HCT116 (cell line): ENCODE data around the gene MTA1. TPM values are rescaled to one million over a fixed set of nuclear protein-coding genes. Genes with fewer than 3 reads are reported as not detected.

Experiments used
- ATAC-seq: fragments of 200-7000 bp; cut with Tn5 transposase; 2 replicates; pipeline ENCODE4 v1.9.1; 2020; ENCODE audit warnings: mild to moderate bottlenecking, moderate library complexity
- BruUV-seq: library from RNA; stranded (reverse); fragments of 400-500 nt; replicated peaks from 2 replicates; lab custom pipeline; 2021; lab: Mats Ljungman, UMichigan
- CTCF ChIA-PET: fragments of 300-600 bp; sonication (Branson Sonifier 250); formaldehyde crosslinking; loops from one replicate; lab custom pipeline; 2021; ENCODE audit warnings: antibody characterized with exemption; lab: Charles Lee
- POLR2A ChIA-PET: fragments of 300-600, 350-600 bp; sonication (Branson Sonifier 250); formaldehyde crosslinking; loops from one replicate; lab custom pipeline; 2021; ENCODE audit warnings: antibody characterized with exemption; lab: Charles Lee
- RAD21 ChIA-PET, 2 experiments: fragments of 300-600 bp; sonication (Branson Sonifier 250); formaldehyde crosslinking; loops; one replicate each; lab custom pipeline; 2023; ENCODE audit warnings: low total read pairs in 2 of 2; ENCODE audit not compliant: uncharacterized antibody in 2 of 2, unreplicated experiment in 2 of 2, low non-redundant PET in 1 of 2; lab: Charles Lee
- DNase-seq: peaks from one replicate; pipeline ENCODE4 v3.0.0-alpha.2; 2010; ENCODE audit warnings: low read depth, low spot score
- H2AFZ ChIP-seq: fragments of 200-600 bp; shearing (Covaris generic), sonication (generic); 2 replicates; pipeline ENCODE4 v1.6.1; 2017; ENCODE audit warnings: low read depth, mixed run types, mixed read lengths, antibody characterized with exemption, low read length; ENCODE audit not compliant: poor library complexity, severe bottlenecking
- H3K27ac ChIP-seq: 2 replicates; pipeline ENCODE4 v1.5.1; 2012; ENCODE audit warnings: low read depth, low read length
- H3K27me3 ChIP-seq: fragments of 200-600 bp; sonication (generic); 2 replicates; pipeline ENCODE4 v1.6.1; 2016; ENCODE audit warnings: mixed run types, low read length, mixed read lengths; ENCODE audit not compliant: insufficient read depth
- H3K36me3 ChIP-seq, 2 experiments: fragments of 200-500 bp in 1 of 2; fragments of 200-600 bp in 1 of 2; sonication (Bioruptor generic) in 1 of 2; sonication (generic) in 1 of 2; 2 replicates each; pipeline versions ENCODE4 v1.5.1 to v1.6.1; 2014 to 2016; ENCODE audit warnings: low read length in 2 of 2, inconsistent platforms in 1 of 2, mixed read lengths in 1 of 2, mixed run types in 1 of 2; ENCODE audit not compliant: insufficient read depth in 2 of 2, control insufficient read depth in 1 of 2
- H3K4me1 ChIP-seq, 2 experiments: fragments of 200-600 bp in 1 of 2; sonication (generic) in 1 of 2; 2 replicates each; pipeline versions ENCODE4 v1.5.1 to v1.6.1; 2012 to 2017; ENCODE audit warnings: low read length in 2 of 2, inconsistent platforms in 1 of 2, mild to moderate bottlenecking in 1 of 2, mixed read lengths in 1 of 2, mixed run types in 1 of 2, moderate library complexity in 1 of 2; ENCODE audit not compliant: insufficient read depth in 2 of 2, control insufficient read depth in 1 of 2
- H3K4me2 ChIP-seq: fragments of 200-600 bp; sonication (generic); 2 replicates; pipeline ENCODE4 v1.6.1; 2017; ENCODE audit warnings: mixed run types, low read length, mixed read lengths
- H3K4me3 ChIP-seq, 2 experiments: fragments of 200-600 bp in 1 of 2; sonication (generic) in 1 of 2; replicated peaks in 1 of 2; 2 replicates each; pipeline ENCODE4 v1.5.1; 2011 to 2016; ENCODE audit warnings: low read length in 2 of 2, control low read depth in 1 of 2, low read depth in 1 of 2, mild to moderate bottlenecking in 1 of 2, mixed read lengths in 1 of 2, mixed run types in 1 of 2
- H3K79me2 ChIP-seq: fragments of 200-600 bp; sonication (generic); 2 replicates; pipeline ENCODE4 v1.6.1; 2017; ENCODE audit warnings: mild to moderate bottlenecking, mixed run types, low read length, moderate library complexity, mixed read lengths; ENCODE audit not compliant: insufficient read depth
- H3K9ac ChIP-seq: fragments of 200-600 bp; sonication (generic); 2 replicates; pipeline ENCODE4 v1.6.1; 2016; ENCODE audit warnings: low read length, mixed read lengths
- H3K9me2 ChIP-seq: fragments of 200-600 bp; sonication (generic), shearing (Covaris generic); 2 replicates; pipeline ENCODE4 v1.6.1; 2017; ENCODE audit warnings: mixed run types, mild to moderate bottlenecking, moderate library complexity; ENCODE audit not compliant: insufficient read depth
- H3K9me3 ChIP-seq, 2 experiments: fragments of 200-500 bp in 1 of 2; fragments of 200-600 bp in 1 of 2; sonication (Bioruptor generic) in 1 of 2; sonication (generic) in 1 of 2; 2 replicates each; pipeline ENCODE4 v1.6.1; 2014 to 2017; ENCODE audit warnings: low read length in 2 of 2, mixed read lengths in 2 of 2, inconsistent platforms in 1 of 2, low read depth in 1 of 2, mild to moderate bottlenecking in 1 of 2, mixed run types in 1 of 2, moderate library complexity in 1 of 2; ENCODE audit not compliant: control insufficient read depth in 1 of 2, insufficient read depth in 1 of 2
- H4K20me1 ChIP-seq: fragments of 200-600 bp; sonication (generic), shearing (Covaris generic); 2 replicates; pipeline ENCODE4 v1.6.1; 2017; ENCODE audit warnings: mixed run types, mild to moderate bottlenecking, moderate library complexity; ENCODE audit not compliant: insufficient read depth
- ATF3 ChIP-seq: IDR thresholded peaks from 2 replicates; pipeline ENCODE4 v1.6.1; 2012
- CEBPB ChIP-seq: IDR thresholded peaks from 2 replicates; pipeline ENCODE4 v1.6.1; 2012; ENCODE audit warnings: low read depth
- EGR1 ChIP-seq: IDR thresholded peaks from 2 replicates; pipeline ENCODE4 v1.6.1; 2012; ENCODE audit warnings: low read depth
- ELF1 ChIP-seq: IDR thresholded peaks from 2 replicates; pipeline ENCODE4 v1.6.1; 2012; ENCODE audit warnings: low read depth, borderline replicate concordance
- EZH2phosphoT487 ChIP-seq: fragments of 200-600 bp; IDR thresholded peaks from 2 replicates; pipeline ENCODE4 v1.6.1; 2018; ENCODE audit warnings: antibody characterized with exemption, borderline replicate concordance
- FOSL1 ChIP-seq: IDR thresholded peaks from 2 replicates; pipeline ENCODE4 v1.6.1; 2012; ENCODE audit warnings: low read depth
- JUND ChIP-seq: IDR thresholded peaks from 2 replicates; pipeline ENCODE4 v1.6.1; 2012
- RAD21 ChIP-seq: IDR thresholded peaks from 2 replicates; pipeline ENCODE4 v1.6.1; 2012; ENCODE audit warnings: low read depth, mild to moderate bottlenecking
- SIN3A ChIP-seq: IDR thresholded peaks from 2 replicates; pipeline ENCODE4 v1.6.1; 2012; ENCODE audit warnings: low read depth
- SP1 ChIP-seq: IDR thresholded peaks from 2 replicates; pipeline ENCODE4 v1.6.1; 2012; ENCODE audit warnings: low read depth
- SRF ChIP-seq: IDR thresholded peaks from 2 replicates; pipeline ENCODE4 v1.6.1; 2012; ENCODE audit warnings: low read depth
- TCF7L2 ChIP-seq: IDR thresholded peaks from 2 replicates; pipeline ENCODE4 v1.7.0; 2011; ENCODE audit warnings: borderline replicate concordance, inconsistent platforms; ENCODE audit not compliant: insufficient read depth, insufficient read length; ENCODE audit errors: extremely low read depth
- ZFX ChIP-seq: fragments of 450-650 bp; IDR thresholded peaks from 2 replicates; pipeline ENCODE4 v1.6.1; 2017
- ZNF274 ChIP-seq: fragments of 200-500 bp; sonication (Bioruptor generic); IDR thresholded peaks from 2 replicates; pipeline ENCODE4 v1.6.1; 2014; ENCODE audit warnings: mild to moderate bottlenecking, low read depth, low read length, inconsistent platforms
- intact Hi-C: fragments of 100-400 bp; cut with micrococcal nuclease; formaldehyde crosslinking; loops from 2 replicates; pipeline ENCODE4 v1.10.0; 2022
- total RNA-seq: library from RNA; stranded (reverse); gene quantifications from one replicate; pipeline ENCODE4 v1.2.1, GENCODE V29; 2021; ENCODE audit not compliant: unreplicated experiment
- TF ChIP-seq, protein P1 (sequence below): IDR thresholded peaks from 2 replicates; pipeline ENCODE4 v1.6.1; 2011; ENCODE audit warnings: mild to moderate bottlenecking, low read length, moderate library complexity; ENCODE audit not compliant: insufficient replicate concordance; ENCODE audit errors: extremely low read depth

MTA1 gene
- total RNA-seq, 1 experiment from 2014 or later = 229 TPM

DNA sequence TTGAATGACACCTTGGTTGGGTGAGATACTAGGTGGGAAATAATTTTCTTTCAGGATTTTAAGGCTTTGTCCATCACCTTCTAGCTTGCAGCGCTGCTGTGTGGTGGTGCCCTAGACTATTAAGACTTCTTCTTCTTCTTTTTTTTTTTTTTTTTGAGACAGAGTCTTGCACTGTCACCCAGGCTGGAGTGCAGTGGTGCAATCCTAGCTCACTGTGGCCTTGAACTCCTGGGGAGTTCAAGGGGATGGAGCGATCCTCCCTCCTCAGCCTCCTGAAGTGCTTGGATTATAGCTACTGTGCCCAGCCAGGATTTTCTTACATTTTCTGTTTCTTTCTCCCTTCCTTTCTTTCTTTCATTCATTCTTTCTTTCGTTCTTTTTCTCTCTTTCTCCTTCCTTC lies 10.3 kb upstream of the MTA1 start:
- H3K9ac ChIP-seq = no peak overlapping the region
- TF ChIP-seq EGR1 (no peak), ATF3 (no peak), TCF7L2 (no peak), JUND (no peak), SRF (no peak), EZH2phosphoT487 (no peak), SP1 (no peak), SIN3A (no peak), ZFX (no peak)
- no TSS peak for BruUV-seq
- no peaks in the 10 kb centered on the region for H3K9me2 ChIP-seq
- no peak overlapping the region for H3K4me3 ChIP-seq
- ChIA-PET CTCF (no interaction called here), POLR2A (no interaction called here), RAD21 (no interaction called here)
- no peak overlapping the region for H3K4me2 ChIP-seq
- H3K27me3 ChIP-seq = no peaks in the 10 kb centered on the region
- ATAC-seq (no peak), DNase-seq (no peak)
- H2AFZ ChIP-seq = no peak overlapping the region
- no peak overlapping the region for H3K27ac ChIP-seq
- no peaks in the 10 kb centered on the region for H3K36me3 ChIP-seq
- H3K9me3 ChIP-seq = no peaks in the 10 kb centered on the region
- intact Hi-C loops = no loop called here
- H3K79me2 ChIP-seq = no peaks in the 10 kb centered on the region
- H4K20me1 ChIP-seq = no peaks in the 10 kb centered on the region
- peaks cover 16% of the 10 kb centered on the region in 2 experiments for H3K4me1 ChIP-seq

GRCh38 chr14:105410642-105411016 lies 9.0 kb upstream of the MTA1 start:
- no peaks in the 10 kb centered on the region for H3K36me3 ChIP-seq
- BruUV-seq = no TSS peak
- peak overlapping the region; percentile 22 to 44; a peak in 3 of 4 replicates for H3K4me3 ChIP-seq
- no peaks in the 10 kb centered on the region for H3K27me3 ChIP-seq
- TF ChIP-seq SIN3A (no peak), FOSL1 (no peak), CEBPB (no peak), SP1 (no peak), ZNF274 (no peak), JUND (no peak), ATF3 (no peak), RAD21 (no peak), SRF (no peak), ELF1 (no peak)
- TF ChIP-seq, protein P1, sequence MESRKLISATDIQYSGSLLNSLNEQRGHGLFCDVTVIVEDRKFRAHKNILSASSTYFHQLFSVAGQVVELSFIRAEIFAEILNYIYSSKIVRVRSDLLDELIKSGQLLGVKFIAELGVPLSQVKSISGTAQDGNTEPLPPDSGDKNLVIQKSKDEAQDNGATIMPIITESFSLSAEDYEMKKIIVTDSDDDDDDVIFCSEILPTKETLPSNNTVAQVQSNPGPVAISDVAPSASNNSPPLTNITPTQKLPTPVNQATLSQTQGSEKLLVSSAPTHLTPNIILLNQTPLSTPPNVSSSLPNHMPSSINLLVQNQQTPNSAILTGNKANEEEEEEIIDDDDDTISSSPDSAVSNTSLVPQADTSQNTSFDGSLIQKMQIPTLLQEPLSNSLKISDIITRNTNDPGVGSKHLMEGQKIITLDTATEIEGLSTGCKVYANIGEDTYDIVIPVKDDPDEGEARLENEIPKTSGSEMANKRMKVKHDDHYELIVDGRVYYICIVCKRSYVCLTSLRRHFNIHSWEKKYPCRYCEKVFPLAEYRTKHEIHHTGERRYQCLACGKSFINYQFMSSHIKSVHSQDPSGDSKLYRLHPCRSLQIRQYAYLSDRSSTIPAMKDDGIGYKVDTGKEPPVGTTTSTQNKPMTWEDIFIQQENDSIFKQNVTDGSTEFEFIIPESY = no peak
- peak overlapping the region; percentile 36 for H3K9ac ChIP-seq
- no peaks in the 10 kb centered on the region for H3K9me2 ChIP-seq
- no peak overlapping the region for H2AFZ ChIP-seq
- H3K4me1 ChIP-seq = peaks cover 16% of the 10 kb centered on the region in 2 experiments
- no peak for DNase-seq
- H3K27ac ChIP-seq = no peak overlapping the region; the same call in 1 of the 2 replicates
- H3K9me3 ChIP-seq = no peaks in the 10 kb centered on the region
- peak overlapping the region; percentile 75 for H3K4me2 ChIP-seq
- H4K20me1 ChIP-seq = no peaks in the 10 kb centered on the region
- RAD21 ChIA-PET = no interaction called here
- POLR2A ChIA-PET = no interaction called here
- CTCF ChIA-PET = interaction anchor here (0.8 kb wide), 1 partner anchor 79 kb away, joined by 4 read pairs; no protein-coding TSS in a partner anchor
- intact Hi-C loops = no loop called here
- no peak for ATAC-seq
- H3K79me2 ChIP-seq = no peaks in the 10 kb centered on the region
